Neural progenitor cell (in vitro differentiated cells): ENCODE measurements around the gene BPIFB6. TPM values are rescaled to one million over a fixed set of nuclear protein-coding genes. Genes with fewer than 3 reads are reported as not detected.

Experiments used
- DNase-seq: peaks from one replicate; pipeline ENCODE4 v3.0.0-alpha.2; 2016; ENCODE audit warnings: low spot score
- H2AFZ ChIP-seq: fragments of 200-600 bp; sonication (generic); replicated peaks from 2 replicates; pipeline ENCODE4 v1.6.1; 2016; ENCODE audit warnings: antibody characterized with exemption
- H3F3A ChIP-seq: fragments of 200-600 bp; sonication (generic); 2 replicates; pipeline ENCODE4 v1.6.1; 2016; ENCODE audit warnings: antibody characterized with exemption, low read depth
- H3K27ac ChIP-seq: fragments of 200-600 bp; sonication (generic); 2 replicates; pipeline ENCODE4 v1.5.1; 2016; ENCODE audit warnings: mild to moderate bottlenecking
- H3K27me3 ChIP-seq: fragments of 200-600 bp; sonication (generic); 2 replicates; pipeline ENCODE4 v1.6.1; 2016; ENCODE audit warnings: mild to moderate bottlenecking, moderate library complexity
- H3K36me3 ChIP-seq: fragments of 200-600 bp; sonication (generic); 2 replicates; pipeline ENCODE4 v1.5.1; 2016
- H3K4me1 ChIP-seq: fragments of 200-600 bp; sonication (generic); 2 replicates; pipeline ENCODE4 v1.6.1; 2016; ENCODE audit warnings: mixed run types
- H3K4me2 ChIP-seq: fragments of 200-600 bp; sonication (generic); 2 replicates; pipeline ENCODE4 v1.6.1; 2016
- H3K4me3 ChIP-seq: fragments of 200-600 bp; sonication (generic); 2 replicates; pipeline ENCODE4 v1.5.1; 2016
- H3K79me2 ChIP-seq: fragments of 200-600 bp; sonication (generic); 2 replicates; pipeline ENCODE4 v1.6.1; 2016; ENCODE audit warnings: low read depth
- H3K9ac ChIP-seq: fragments of 200-600 bp; sonication (generic); 2 replicates; pipeline ENCODE4 v1.6.1; 2016
- H3K9me3 ChIP-seq: fragments of 200-600 bp; sonication (generic); 2 replicates; pipeline ENCODE4 v1.5.1; 2016; ENCODE audit warnings: low read depth
- H4K20me1 ChIP-seq: fragments of 200-600 bp; sonication (generic); 2 replicates; pipeline ENCODE4 v1.6.1; 2016; ENCODE audit warnings: low read depth
- H3K27ac Mint-ChIP-seq: 3 replicates; pipeline ENCODE4 v1.8.0; 2021; ENCODE audit warnings: mixed read lengths
- H3K27me3 Mint-ChIP-seq: 2 replicates; pipeline ENCODE4 v1.8.0; 2022; ENCODE audit warnings: low read depth, mild to moderate bottlenecking, inconsistent platforms, moderate library complexity, mixed read lengths; ENCODE audit not compliant: insufficient read depth
- H3K36me3 Mint-ChIP-seq: 3 replicates; pipeline ENCODE4 v1.8.0; 2021; ENCODE audit warnings: mixed read lengths
- H3K4me1 Mint-ChIP-seq: 3 replicates; pipeline ENCODE4 v1.8.0; 2021; ENCODE audit warnings: mixed read lengths
- H3K4me3 Mint-ChIP-seq: 3 replicates; pipeline ENCODE4 v1.8.0; 2021; ENCODE audit warnings: mild to moderate bottlenecking, moderate library complexity, mixed read lengths
- H3K9me3 Mint-ChIP-seq: 3 replicates; pipeline ENCODE4 v1.8.0; 2020; ENCODE audit warnings: mixed read lengths
- EZH2 ChIP-seq: fragments of 200-600 bp; sonication (generic); IDR thresholded peaks from 2 replicates; pipeline ENCODE4 v1.6.1; 2017; ENCODE audit warnings: antibody characterized with exemption, mild to moderate bottlenecking, moderate library complexity
- EZH2phosphoT487 ChIP-seq: fragments of 200-600 bp; sonication (generic); IDR thresholded peaks from 2 replicates; pipeline ENCODE4 v1.6.1; 2017; ENCODE audit warnings: antibody characterized with exemption
- total RNA-seq: library from RNA; depleted of rRNA; stranded (reverse); fragments of >200 nt; gene quantifications from 2 replicates; pipeline ENCODE4 v1.2.3, GENCODE V29; 2015; ENCODE audit warnings: low replicate concordance
- TF ChIP-seq, protein P1 (sequence below): fragments of 200-600 bp; sonication (generic); IDR thresholded peaks from 2 replicates; pipeline ENCODE4 v1.5.1; 2017; ENCODE audit warnings: antibody characterized with exemption, mild to moderate bottlenecking

BPIFB6 gene
- total RNA-seq, 1 donor from 2014 or later: not detected

DNA sequence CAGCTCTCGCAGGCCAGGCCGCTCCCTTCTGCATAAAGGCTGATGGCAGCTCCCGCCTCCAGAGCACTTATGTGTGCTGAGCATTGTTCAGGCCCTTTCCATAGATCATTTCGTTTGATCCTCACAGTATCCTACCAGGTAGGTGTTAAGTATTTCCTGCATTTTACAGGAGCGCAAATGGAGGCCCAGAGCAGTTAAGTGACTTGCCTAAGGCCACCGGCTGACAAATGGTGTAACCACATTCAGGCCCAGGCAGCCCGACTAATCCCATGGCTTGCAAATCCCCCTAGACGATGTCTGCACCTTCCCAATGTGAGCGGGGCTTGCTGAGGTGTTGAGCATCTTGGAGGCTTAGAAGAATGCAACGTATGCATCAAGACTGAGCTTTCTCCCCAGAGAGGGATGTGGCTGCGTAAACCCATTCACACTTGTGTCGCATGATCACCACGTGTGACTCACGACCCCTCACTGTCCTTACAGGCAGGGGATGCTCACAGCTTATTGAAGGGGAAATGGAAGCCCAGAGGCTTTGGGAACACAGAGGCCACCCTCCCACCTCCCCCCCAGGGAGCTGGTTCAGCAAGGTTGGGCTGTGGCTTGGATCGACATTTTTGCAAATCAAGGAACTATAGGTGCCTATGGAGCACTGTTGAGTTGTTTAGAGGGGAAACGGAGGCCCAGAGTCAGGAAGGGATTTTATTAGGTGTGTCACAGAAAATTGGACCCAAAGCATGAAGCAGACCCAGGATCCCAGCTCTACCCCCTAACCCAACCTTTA lies 16.9 kb upstream of the BPIFB6 start:
- Mint-ChIP-seq H3K4me3 (no peak overlapping the region), H3K27me3 (peaks cover 20% of the 10 kb centered on the region), H3K4me1 (peaks cover 27% of the 10 kb centered on the region), H3K9me3 (no peaks in the 10 kb centered on the region), H3K27ac (no peak overlapping the region), H3K36me3 (no peaks in the 10 kb centered on the region)
- peak; percentile 10 for DNase-seq
- H3K9ac ChIP-seq: no peak overlapping the region
- no peaks in the 10 kb centered on the region for H3K27me3 ChIP-seq
- no peaks in the 10 kb centered on the region for H3K79me2 ChIP-seq
- H3F3A ChIP-seq: no peaks in the 10 kb centered on the region
- no peak overlapping the region for H2AFZ ChIP-seq
- H3K27ac ChIP-seq: no peak overlapping the region
- H3K4me3 ChIP-seq: no peak overlapping the region
- TF ChIP-seq, protein P1, sequence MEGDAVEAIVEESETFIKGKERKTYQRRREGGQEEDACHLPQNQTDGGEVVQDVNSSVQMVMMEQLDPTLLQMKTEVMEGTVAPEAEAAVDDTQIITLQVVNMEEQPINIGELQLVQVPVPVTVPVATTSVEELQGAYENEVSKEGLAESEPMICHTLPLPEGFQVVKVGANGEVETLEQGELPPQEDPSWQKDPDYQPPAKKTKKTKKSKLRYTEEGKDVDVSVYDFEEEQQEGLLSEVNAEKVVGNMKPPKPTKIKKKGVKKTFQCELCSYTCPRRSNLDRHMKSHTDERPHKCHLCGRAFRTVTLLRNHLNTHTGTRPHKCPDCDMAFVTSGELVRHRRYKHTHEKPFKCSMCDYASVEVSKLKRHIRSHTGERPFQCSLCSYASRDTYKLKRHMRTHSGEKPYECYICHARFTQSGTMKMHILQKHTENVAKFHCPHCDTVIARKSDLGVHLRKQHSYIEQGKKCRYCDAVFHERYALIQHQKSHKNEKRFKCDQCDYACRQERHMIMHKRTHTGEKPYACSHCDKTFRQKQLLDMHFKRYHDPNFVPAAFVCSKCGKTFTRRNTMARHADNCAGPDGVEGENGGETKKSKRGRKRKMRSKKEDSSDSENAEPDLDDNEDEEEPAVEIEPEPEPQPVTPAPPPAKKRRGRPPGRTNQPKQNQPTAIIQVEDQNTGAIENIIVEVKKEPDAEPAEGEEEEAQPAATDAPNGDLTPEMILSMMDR: no peak
- TF ChIP-seq EZH2phosphoT487 (no peak), EZH2 (no peak)
- no peaks in the 10 kb centered on the region for H3K4me1 ChIP-seq
- no peaks in the 10 kb centered on the region for H4K20me1 ChIP-seq
- no peaks in the 10 kb centered on the region for H3K36me3 ChIP-seq
- H3K4me2 ChIP-seq: no peak overlapping the region
- H3K9me3 ChIP-seq: no peaks in the 10 kb centered on the region

DNA sequence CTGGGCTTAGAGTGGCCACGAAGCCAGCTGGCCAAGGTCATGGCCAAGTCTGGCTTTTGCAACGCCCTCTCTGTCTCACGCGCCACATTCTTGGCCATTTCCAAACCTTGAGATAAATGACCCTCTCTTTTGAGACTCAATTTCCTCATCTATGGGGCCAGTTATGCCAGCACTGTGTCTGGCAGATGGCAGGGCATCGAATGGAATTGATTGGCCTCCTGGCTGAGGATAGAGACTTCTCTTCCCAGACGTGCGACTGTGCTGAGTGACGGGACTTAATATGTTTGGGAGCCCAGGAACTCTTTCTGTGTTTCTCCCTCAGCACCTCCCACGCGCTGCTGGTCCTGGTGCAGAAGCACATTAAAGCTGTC lies 16.3 kb upstream of the BPIFB6 start:
- Mint-ChIP-seq H3K4me1 (peaks cover 21% of the 10 kb centered on the region), H3K4me3 (no peak overlapping the region), H3K27ac (no peak overlapping the region), H3K27me3 (peaks cover 22% of the 10 kb centered on the region), H3K36me3 (no peaks in the 10 kb centered on the region), H3K9me3 (no peaks in the 10 kb centered on the region)
- H3K9ac ChIP-seq: no peak overlapping the region
- no peak overlapping the region for H3K4me3 ChIP-seq
- H3K27ac ChIP-seq: no peak overlapping the region
- H3K4me2 ChIP-seq: no peak overlapping the region
- H3K79me2 ChIP-seq: no peaks in the 10 kb centered on the region
- no peaks in the 10 kb centered on the region for H3F3A ChIP-seq
- no peak overlapping the region for H2AFZ ChIP-seq
- no peaks in the 10 kb centered on the region for H3K9me3 ChIP-seq
- TF ChIP-seq, protein P1: no peak
- TF ChIP-seq EZH2phosphoT487 (no peak), EZH2 (no peak)
- no peaks in the 10 kb centered on the region for H3K36me3 ChIP-seq
- H3K27me3 ChIP-seq: no peaks in the 10 kb centered on the region
- no peaks in the 10 kb centered on the region for H4K20me1 ChIP-seq
- DNase-seq: no peak
- H3K4me1 ChIP-seq: no peaks in the 10 kb centered on the region

DNA sequence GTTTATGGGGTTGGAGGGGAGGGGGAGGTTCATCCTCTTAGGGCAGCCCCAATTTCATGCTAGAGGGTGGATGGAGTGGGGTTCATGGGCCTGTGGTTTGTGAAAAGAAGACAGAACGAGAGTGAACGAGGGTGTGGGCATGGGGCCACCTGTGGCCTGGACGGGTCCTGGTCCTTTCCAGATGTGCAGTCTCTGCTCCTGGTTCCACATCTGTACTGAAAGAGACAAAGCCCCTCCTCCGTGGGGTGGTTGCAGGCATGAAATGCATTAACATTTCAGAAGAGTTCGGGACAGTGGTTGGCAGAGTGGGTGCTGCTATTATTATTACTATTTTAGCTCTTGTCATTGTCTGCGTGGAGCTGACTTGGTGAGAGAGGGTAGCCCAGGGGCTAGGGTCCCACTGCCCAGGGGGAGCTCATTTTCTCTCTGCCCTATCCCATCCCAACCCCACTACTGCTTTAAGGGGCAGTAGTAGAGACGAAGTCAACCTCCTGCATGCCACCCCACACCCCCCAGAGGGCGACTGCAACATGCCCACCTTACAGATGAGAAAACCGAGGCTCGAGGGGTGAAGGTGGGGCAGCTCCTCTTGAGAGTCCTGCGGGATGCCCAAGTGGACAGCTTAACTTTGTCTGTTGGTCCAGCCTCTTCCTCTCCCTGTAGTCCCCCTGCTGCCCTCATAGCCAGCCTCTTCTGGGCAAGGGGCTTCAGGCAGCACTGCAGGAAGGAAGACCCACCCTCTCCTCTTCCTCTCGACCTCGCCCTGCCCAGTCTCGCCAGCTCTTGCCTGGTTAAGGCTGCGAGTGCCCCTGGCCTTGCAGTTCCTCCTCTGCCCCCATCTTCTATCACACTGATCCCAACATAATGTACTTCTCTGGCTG lies 15.5 kb upstream of the BPIFB6 start:
- peaks cover 19% of the 10 kb centered on the region for H3K4me1 Mint-ChIP-seq

More for the DNA sequence above, 15.5 kb upstream of the BPIFB6 start:
- Mint-ChIP-seq H3K36me3 (no peaks in the 10 kb centered on the region), H3K4me3 (no peak overlapping the region), H3K9me3 (no peaks in the 10 kb centered on the region), H3K27ac (no peak overlapping the region), H3K27me3 (peaks cover 20% of the 10 kb centered on the region)
- no peaks in the 10 kb centered on the region for H3K79me2 ChIP-seq
- no peaks in the 10 kb centered on the region for H3K9me3 ChIP-seq
- no peak overlapping the region for H2AFZ ChIP-seq
- H3K27ac ChIP-seq: no peak overlapping the region
- H3K4me1 ChIP-seq: no peaks in the 10 kb centered on the region
- no peaks in the 10 kb centered on the region for H3K36me3 ChIP-seq
- no peaks in the 10 kb centered on the region for H4K20me1 ChIP-seq
- no peak for DNase-seq
- no peak overlapping the region for H3K4me3 ChIP-seq
- H3K4me2 ChIP-seq: no peak overlapping the region
- H3K27me3 ChIP-seq: no peaks in the 10 kb centered on the region
- no peak for TF ChIP-seq EZH2phosphoT487
- no peak for TF ChIP-seq EZH2
- TF ChIP-seq, protein P1: no peak
- no peaks in the 10 kb centered on the region for H3F3A ChIP-seq
- H3K9ac ChIP-seq: no peak overlapping the region
